Measurements from ENCODE around the gene TMEM245. TPM values are rescaled to one million over a fixed set of nuclear protein-coding genes. Genes with fewer than 3 reads are reported as not detected.

TMEM245 gene
- total RNA-seq, 2 experiments from 2014 or later, result 22.0 to 36.1 TPM

DNA sequence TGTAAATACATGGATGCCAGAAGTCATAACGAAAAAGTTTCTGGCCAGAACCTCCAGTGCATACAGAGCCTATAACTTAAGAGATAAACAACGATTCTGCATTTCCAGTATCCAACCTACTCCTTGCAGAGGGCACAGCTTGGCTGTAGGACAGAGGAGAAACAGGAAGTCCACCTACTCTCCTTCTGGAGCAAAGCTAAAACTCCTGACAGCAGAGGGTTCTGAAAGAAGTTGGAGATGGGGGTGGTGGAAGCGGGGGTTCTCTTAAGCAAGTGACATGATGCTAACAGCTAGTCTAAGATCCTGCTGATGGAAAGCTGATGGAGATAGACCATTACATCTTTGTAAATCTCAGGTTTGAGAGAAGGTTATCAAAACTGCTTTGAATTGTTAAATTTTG is 70.9 kb downstream of the TMEM245 start:
- H2AFZ ChIP-seq (ENCODE audit: low read length), result no peak overlapping the region
- no peak overlapping the region for H3K27ac ChIP-seq (ENCODE audit: low read depth, low read length, poor library complexity, severe bottlenecking)
- no peaks in the 10 kb centered on the region for H3K9me2 ChIP-seq (ENCODE audit: insufficient read depth, low read length)
- no TSS peak for BruUV-seq (replicated peaks)
- H3K4me3 ChIP-seq (ENCODE audit: low read depth, low read length, poor library complexity, severe bottlenecking), result no peak overlapping the region
- TF ChIP-seq CTCF (conservative IDR thresholded peaks at IDR 0.05; ENCODE audit: low read length), result no peak
- no peak for TF ChIP-seq EZH2phosphoT487 (IDR thresholded peaks at IDR 0.05; ENCODE audit: borderline replicate concordance, low read depth, low read length)
- ChIA-PET POLR2A (interaction anchor here (0.6 to 1.6 kb wide), 6 partner anchors 9 to 228 kb away, joined by 3 to 5 read pairs (median 3); no protein-coding TSS in a partner anchor), CTCF (ENCODE audit: unreplicated experiment) (no interaction called here)
- intact Hi-C loops (cut with micrococcal nuclease; ENCODE audit: unreplicated experiment), result no loop called here
- no peak overlapping the region for H3K4me2 ChIP-seq (ENCODE audit: low read length)
- H3K4me1 ChIP-seq (ENCODE audit: insufficient read depth, low read length, poor library complexity, severe bottlenecking), result no peaks in the 10 kb centered on the region
- H3K9me3 ChIP-seq (ENCODE audit: low read length), result no peaks in the 10 kb centered on the region
- no peaks in the 10 kb centered on the region for H3K79me2 ChIP-seq (ENCODE audit: insufficient read depth, low read depth, low read length)
- DNase-seq (ENCODE audit: low spot score), result no peak
- H3K36me3 ChIP-seq (ENCODE audit: insufficient read depth, low read length), result peaks cover 100% of the 10 kb centered on the region
- H4K20me1 ChIP-seq (ENCODE audit: insufficient read depth, low read length), result no peaks in the 10 kb centered on the region

- H3K9me3 ChIP-seq (ENCODE audit: low read length), result no peaks in the 10 kb centered on the region
- no peak overlapping the region for H3K27ac ChIP-seq (ENCODE audit: low read depth, low read length, poor library complexity, severe bottlenecking)
- no peak overlapping the region for H3K4me2 ChIP-seq (ENCODE audit: low read length)
- DNase-seq (ENCODE audit: low spot score), result no peak
- no peaks in the 10 kb centered on the region for H3K79me2 ChIP-seq (ENCODE audit: insufficient read depth, low read depth, low read length)
- TF ChIP-seq EZH2phosphoT487 (IDR thresholded peaks at IDR 0.05; ENCODE audit: borderline replicate concordance, low read depth, low read length), result no peak
- TF ChIP-seq CTCF (conservative IDR thresholded peaks at IDR 0.05; ENCODE audit: low read length), result no peak
- POLR2A ChIA-PET, result interaction anchor here (0.5 to 2.0 kb wide), 10 partner anchors 11 to 73 kb away, joined by 3 to 7 read pairs (median 4); no protein-coding TSS in a partner anchor
- H3K4me1 ChIP-seq (ENCODE audit: insufficient read depth, low read length, poor library complexity, severe bottlenecking), result no peaks in the 10 kb centered on the region
- no peaks in the 10 kb centered on the region for H3K9me2 ChIP-seq (ENCODE audit: insufficient read depth, low read length)
- intact Hi-C loops (cut with micrococcal nuclease; ENCODE audit: unreplicated experiment), result no loop called here
- H3K4me3 ChIP-seq (ENCODE audit: low read depth, low read length, poor library complexity, severe bottlenecking), result no peak overlapping the region
- H3K36me3 ChIP-seq (ENCODE audit: insufficient read depth, low read length), result peaks cover 100% of the 10 kb centered on the region
- no TSS peak for BruUV-seq (replicated peaks)
- no peak overlapping the region for H2AFZ ChIP-seq (ENCODE audit: low read length)
- no peaks in the 10 kb centered on the region for H4K20me1 ChIP-seq (ENCODE audit: insufficient read depth, low read length)
- CTCF ChIA-PET (ENCODE audit: unreplicated experiment), result interaction anchor here (0.7 kb wide), 1 partner anchor 19 kb away, joined by 3 read pairs; no protein-coding TSS in a partner anchor
Observed at GRCh38 chr9:109047259-109047658, 72.5 kb downstream of the TMEM245 start.

- ChIA-PET CTCF (ENCODE audit: unreplicated experiment) (no interaction called here), POLR2A (interaction anchor here (1.7 to 2.0 kb wide), 2 partner anchors 12 to 35 kb away, joined by 3 to 5 read pairs; no protein-coding TSS in a partner anchor)
- Histone ChIP-seq H3K4me3 (ENCODE audit: low read depth, low read length, poor library complexity, severe bottlenecking) (no peak overlapping the region), H3K4me2 (ENCODE audit: low read length) (no peak overlapping the region), H3K9me3 (ENCODE audit: low read length) (no peaks in the 10 kb centered on the region), H3K4me1 (ENCODE audit: insufficient read depth, low read length, poor library complexity, severe bottlenecking) (no peaks in the 10 kb centered on the region), H3K36me3 (ENCODE audit: insufficient read depth, low read length) (peaks cover 100% of the 10 kb centered on the region), H2AFZ (ENCODE audit: low read length) (no peak overlapping the region), H3K9me2 (ENCODE audit: insufficient read depth, low read length) (no peaks in the 10 kb centered on the region), H3K79me2 (ENCODE audit: insufficient read depth, low read depth, low read length) (no peaks in the 10 kb centered on the region), H4K20me1 (ENCODE audit: insufficient read depth, low read length) (no peaks in the 10 kb centered on the region), H3K27ac (ENCODE audit: low read depth, low read length, poor library complexity, severe bottlenecking) (no peak overlapping the region)
- intact Hi-C loops (cut with micrococcal nuclease; ENCODE audit: unreplicated experiment), result no loop called here
- DNase-seq (ENCODE audit: low spot score), result no peak
- no TSS peak for BruUV-seq (replicated peaks)
- TF ChIP-seq CTCF (conservative IDR thresholded peaks at IDR 0.05; ENCODE audit: low read length) (no peak), EZH2phosphoT487 (IDR thresholded peaks at IDR 0.05; ENCODE audit: borderline replicate concordance, low read depth, low read length) (no peak)
Observed at GRCh38 chr9:109046346-109046745, 73.4 kb downstream of the TMEM245 start.

All from OCI-LY7 (cell line).